K562 (cell line): Measurements from ENCODE around the gene MICALL2. TPM values are rescaled to one million over a fixed set of nuclear protein-coding genes. Genes with fewer than 3 reads are reported as not detected.

Experiments used
- CCNT2 ChIP-seq: IDR thresholded peaks from 2 replicates; pipeline ENCODE4 v1.6.1; 2011; ENCODE audit warnings: borderline replicate concordance, low read depth, mild to moderate bottlenecking, moderate library complexity, mixed read lengths, low read length; ENCODE audit not compliant: insufficient read length; ENCODE audit errors: extremely low read depth
- CREB1 ChIP-seq, 2 experiments: sonication (generic) in 1 of 2; formaldehyde crosslinking in 1 of 2; IDR thresholded peaks; 2 replicates each; pipeline versions ENCODE4 v1.6.1 to v1.8.0; 2012 to 2022; ENCODE audit warnings: inconsistent platforms in 1 of 2, mild to moderate bottlenecking in 1 of 2, missing genetic modification reagents in 1 of 2, moderate library complexity in 1 of 2
- ESRRA ChIP-seq: fragments of 450-650 bp; IDR thresholded peaks from 2 replicates; pipeline ENCODE4 v1.6.1; 2014; ENCODE audit warnings: low read depth, mild to moderate bottlenecking, moderate library complexity, borderline replicate concordance
- ETV5 ChIP-seq: sonication (generic); formaldehyde crosslinking; IDR thresholded peaks from 2 replicates; pipeline ENCODE4 v1.4.0; 2020; ENCODE audit warnings: low read depth, mild to moderate bottlenecking, missing genetic modification reagents
- PHF20 ChIP-seq: fragments of 450-650 bp; IDR thresholded peaks from 2 replicates; pipeline ENCODE4 v1.6.1; 2018; ENCODE audit not compliant: partially characterized antibody
- PTRF ChIP-seq: fragments of 450-650 bp; IDR thresholded peaks from 2 replicates; pipeline ENCODE4 v1.6.1; 2016; ENCODE audit warnings: mild to moderate bottlenecking, missing genetic modification characterization, missing compliant biosample characterization
- SMAD4 ChIP-seq: fragments of 250-450 bp; sonication (Bioruptor Pico); conservative IDR thresholded peaks from 2 replicates; pipeline ENCODE4 v1.8.0; 2021; ENCODE audit warnings: inconsistent platforms, mild to moderate bottlenecking, moderate library complexity
- SMARCA4 ChIP-seq: fragments of 450-650 bp; IDR thresholded peaks from 2 replicates; pipeline ENCODE4 v1.6.1; 2016
- SNIP1 ChIP-seq: fragments of 450-650 bp; IDR thresholded peaks from 2 replicates; pipeline ENCODE4 v1.7.1; 2017; ENCODE audit warnings: low read depth, mild to moderate bottlenecking
- polyA plus RNA-seq, 8 experiments: library from polyadenylated mRNA; depleted of rRNA in 4 of 8; stranded (reverse) in 5 of 8; unstranded in 3 of 8; fragments of >200 nt; fragmentation: Nextera tagmentation in 2 of 8; fragmentation: Illumina TruSeq in 1 of 8; extraction: Ambion mirVana in 2 of 8; extraction: Trizol in 1 of 8; gene quantifications; 2 replicates each; pipeline versions ENCODE4 v1.2.1 to v1.2.3, GENCODE V29; 2011 to 2014; ENCODE audit warnings: inconsistent platforms in 1 of 8, missing spikeins in 1 of 8
- total RNA-seq, 7 experiments: library from RNA; depleted of rRNA in 6 of 7; stranded (reverse); fragments of >200 nt in 6 of 7; fragmentation: Illumina TruSeq in 2 of 7; extraction: Trizol in 2 of 7; gene quantifications; 2 replicates each; pipeline versions ENCODE4 v1.2.1 to v1.2.3, GENCODE V29; 2011 to 2021; ENCODE audit warnings: low replicate concordance in 1 of 7
- TF ChIP-seq, protein P1 (sequence below): fragments of 250-450 bp; sonication (Bioruptor Pico); IDR thresholded peaks from 2 replicates; pipeline ENCODE4 v1.4.0; 2020; ENCODE audit warnings: mild to moderate bottlenecking, moderate library complexity, borderline replicate concordance
- TF ChIP-seq, protein P2 (sequence below): sonication (generic); formaldehyde crosslinking; IDR thresholded peaks from 2 replicates; pipeline ENCODE4 v1.8.0; 2022; ENCODE audit warnings: missing genetic modification reagents, mild to moderate bottlenecking, moderate library complexity, borderline replicate concordance
- TF ChIP-seq, protein P3 (sequence below): sonication (generic); formaldehyde crosslinking; IDR thresholded peaks from 2 replicates; pipeline ENCODE4 v1.9.0; 2022; ENCODE audit warnings: mild to moderate bottlenecking, missing genetic modification reagents
- TF ChIP-seq, protein P4 (sequence below): fragments of 250-450 bp; sonication (Bioruptor Pico); IDR thresholded peaks from 2 replicates; pipeline ENCODE4 v1.4.0; 2020
- TF ChIP-seq, protein P5 (sequence below): IDR thresholded peaks from 2 replicates; pipeline ENCODE4 v1.6.1; 2011; ENCODE audit warnings: borderline replicate concordance, low read depth, mild to moderate bottlenecking, moderate library complexity, low read length; ENCODE audit not compliant: insufficient read depth, poor library complexity, severe bottlenecking

Gene MICALL2
- total and polyA plus RNA-seq, 9 of the 15 experiments (the other 6 are each of a cell fraction or from before 2014, with no cell fraction given), result 1.8 to 103 (median 17.0) TPM

DNA sequence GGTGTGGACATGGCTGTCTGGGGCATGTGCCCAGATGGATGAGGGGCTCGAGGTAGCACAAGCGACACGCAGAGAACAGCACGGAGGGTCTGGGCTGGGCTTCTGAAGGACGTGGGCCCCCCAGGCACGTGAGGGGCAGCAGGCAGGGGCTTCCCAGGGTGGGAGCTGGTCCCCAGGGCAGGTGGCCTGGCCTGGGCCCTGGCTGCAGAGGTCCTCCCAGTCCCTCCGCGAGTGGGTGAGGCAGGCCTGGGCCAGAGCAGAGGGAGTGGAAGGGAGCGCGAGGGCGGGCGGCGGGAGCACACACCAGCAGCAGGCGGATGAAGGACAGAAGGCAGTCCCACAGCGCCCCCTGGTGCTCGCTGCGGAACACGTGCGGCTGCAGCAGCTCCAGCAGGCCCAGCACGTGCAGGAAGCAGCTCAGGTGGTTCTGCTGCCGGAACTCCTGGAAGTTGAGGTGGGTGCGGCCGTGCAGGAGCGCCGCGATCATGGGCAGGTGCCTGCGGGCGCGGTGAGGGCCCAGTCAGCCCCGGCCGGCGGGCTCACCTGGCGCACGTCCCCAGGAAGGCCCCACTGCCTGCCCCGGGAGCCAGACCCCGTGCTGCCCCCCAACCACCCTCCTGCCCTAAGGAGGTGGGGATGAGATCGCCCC lies 14.7 kb upstream of the MICALL2 start (continued):
- TF ChIP-seq, protein P1, sequence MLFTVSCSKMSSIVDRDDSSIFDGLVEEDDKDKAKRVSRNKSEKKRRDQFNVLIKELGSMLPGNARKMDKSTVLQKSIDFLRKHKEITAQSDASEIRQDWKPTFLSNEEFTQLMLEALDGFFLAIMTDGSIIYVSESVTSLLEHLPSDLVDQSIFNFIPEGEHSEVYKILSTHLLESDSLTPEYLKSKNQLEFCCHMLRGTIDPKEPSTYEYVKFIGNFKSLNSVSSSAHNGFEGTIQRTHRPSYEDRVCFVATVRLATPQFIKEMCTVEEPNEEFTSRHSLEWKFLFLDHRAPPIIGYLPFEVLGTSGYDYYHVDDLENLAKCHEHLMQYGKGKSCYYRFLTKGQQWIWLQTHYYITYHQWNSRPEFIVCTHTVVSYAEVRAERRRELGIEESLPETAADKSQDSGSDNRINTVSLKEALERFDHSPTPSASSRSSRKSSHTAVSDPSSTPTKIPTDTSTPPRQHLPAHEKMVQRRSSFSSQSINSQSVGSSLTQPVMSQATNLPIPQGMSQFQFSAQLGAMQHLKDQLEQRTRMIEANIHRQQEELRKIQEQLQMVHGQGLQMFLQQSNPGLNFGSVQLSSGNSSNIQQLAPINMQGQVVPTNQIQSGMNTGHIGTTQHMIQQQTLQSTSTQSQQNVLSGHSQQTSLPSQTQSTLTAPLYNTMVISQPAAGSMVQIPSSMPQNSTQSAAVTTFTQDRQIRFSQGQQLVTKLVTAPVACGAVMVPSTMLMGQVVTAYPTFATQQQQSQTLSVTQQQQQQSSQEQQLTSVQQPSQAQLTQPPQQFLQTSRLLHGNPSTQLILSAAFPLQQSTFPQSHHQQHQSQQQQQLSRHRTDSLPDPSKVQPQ (CRISPR knock-in tag), result peak; percentile 52; the same call in 1 of the 2 replicates
- TF ChIP-seq CCNT2 (peak; percentile 18), PHF20 (no peak), ETV5 (CRISPR knock-in tag) (no peak), CREB1 (IDR thresholded peaks at IDR 0.05) (0 out of 2 replicates have a peak, but pooled peaks have one; percentile 16), CREB1 (CRISPR knock-in tag; IDR thresholded peaks at IDR 0.05) (peak; percentile 51; the same call in 1 of the 2 replicates), SNIP1 (no peak), ESRRA (peak; percentile 41; the same call in 1 of the 2 replicates), SMARCA4 (no peak), SMAD4 (0 out of 2 replicates have a peak, but pooled peaks have one; percentile 29), PTRF (tag) (no peak)
- TF ChIP-seq, protein P2, sequence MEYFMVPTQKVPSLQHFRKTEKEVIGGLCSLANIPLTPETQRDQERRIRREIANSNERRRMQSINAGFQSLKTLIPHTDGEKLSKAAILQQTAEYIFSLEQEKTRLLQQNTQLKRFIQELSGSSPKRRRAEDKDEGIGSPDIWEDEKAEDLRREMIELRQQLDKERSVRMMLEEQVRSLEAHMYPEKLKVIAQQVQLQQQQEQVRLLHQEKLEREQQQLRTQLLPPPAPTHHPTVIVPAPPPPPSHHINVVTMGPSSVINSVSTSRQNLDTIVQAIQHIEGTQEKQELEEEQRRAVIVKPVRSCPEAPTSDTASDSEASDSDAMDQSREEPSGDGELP (CRISPR knock-in tag), result peak; percentile 83
- TF ChIP-seq, protein P3, sequence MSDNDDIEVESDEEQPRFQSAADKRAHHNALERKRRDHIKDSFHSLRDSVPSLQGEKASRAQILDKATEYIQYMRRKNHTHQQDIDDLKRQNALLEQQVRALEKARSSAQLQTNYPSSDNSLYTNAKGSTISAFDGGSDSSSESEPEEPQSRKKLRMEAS (CRISPR knock-in tag), result peak; percentile 99
- TF ChIP-seq, protein P4, sequence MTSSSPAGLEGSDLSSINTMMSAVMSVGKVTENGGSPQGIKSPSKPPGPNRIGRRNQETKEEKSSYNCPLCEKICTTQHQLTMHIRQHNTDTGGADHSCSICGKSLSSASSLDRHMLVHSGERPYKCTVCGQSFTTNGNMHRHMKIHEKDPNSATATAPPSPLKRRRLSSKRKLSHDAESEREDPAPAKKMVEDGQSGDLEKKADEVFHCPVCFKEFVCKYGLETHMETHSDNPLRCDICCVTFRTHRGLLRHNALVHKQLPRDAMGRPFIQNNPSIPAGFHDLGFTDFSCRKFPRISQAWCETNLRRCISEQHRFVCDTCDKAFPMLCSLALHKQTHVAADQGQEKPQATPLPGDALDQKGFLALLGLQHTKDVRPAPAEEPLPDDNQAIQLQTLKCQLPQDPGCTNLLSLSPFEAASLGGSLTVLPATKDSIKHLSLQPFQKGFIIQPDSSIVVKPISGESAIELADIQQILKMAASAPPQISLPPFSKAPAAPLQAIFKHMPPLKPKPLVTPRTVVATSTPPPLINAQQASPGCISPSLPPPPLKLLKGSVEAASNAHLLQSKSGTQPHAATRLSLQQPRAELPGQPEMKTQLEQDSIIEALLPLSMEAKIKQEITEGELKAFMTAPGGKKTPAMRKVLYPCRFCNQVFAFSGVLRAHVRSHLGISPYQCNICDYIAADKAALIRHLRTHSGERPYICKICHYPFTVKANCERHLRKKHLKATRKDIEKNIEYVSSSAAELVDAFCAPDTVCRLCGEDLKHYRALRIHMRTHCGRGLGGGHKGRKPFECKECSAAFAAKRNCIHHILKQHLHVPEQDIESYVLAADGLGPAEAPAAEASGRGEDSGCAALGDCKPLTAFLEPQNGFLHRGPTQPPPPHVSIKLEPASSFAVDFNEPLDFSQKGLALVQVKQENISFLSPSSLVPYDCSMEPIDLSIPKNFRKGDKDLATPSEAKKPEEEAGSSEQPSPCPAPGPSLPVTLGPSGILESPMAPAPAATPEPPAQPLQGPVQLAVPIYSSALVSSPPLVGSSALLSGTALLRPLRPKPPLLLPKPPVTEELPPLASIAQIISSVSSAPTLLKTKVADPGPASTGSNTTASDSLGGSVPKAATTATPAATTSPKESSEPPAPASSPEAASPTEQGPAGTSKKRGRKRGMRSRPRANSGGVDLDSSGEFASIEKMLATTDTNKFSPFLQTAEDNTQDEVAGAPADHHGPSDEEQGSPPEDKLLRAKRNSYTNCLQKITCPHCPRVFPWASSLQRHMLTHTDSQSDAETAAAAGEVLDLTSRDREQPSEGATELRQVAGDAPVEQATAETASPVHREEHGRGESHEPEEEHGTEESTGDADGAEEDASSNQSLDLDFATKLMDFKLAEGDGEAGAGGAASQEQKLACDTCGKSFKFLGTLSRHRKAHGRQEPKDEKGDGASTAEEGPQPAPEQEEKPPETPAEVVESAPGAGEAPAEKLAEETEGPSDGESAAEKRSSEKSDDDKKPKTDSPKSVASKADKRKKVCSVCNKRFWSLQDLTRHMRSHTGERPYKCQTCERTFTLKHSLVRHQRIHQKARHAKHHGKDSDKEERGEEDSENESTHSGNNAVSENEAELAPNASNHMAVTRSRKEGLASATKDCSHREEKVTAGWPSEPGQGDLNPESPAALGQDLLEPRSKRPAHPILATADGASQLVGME (CRISPR knock-in tag), result 0 out of 2 replicates have a peak, but pooled peaks have one; percentile 17
- TF ChIP-seq, protein P5, sequence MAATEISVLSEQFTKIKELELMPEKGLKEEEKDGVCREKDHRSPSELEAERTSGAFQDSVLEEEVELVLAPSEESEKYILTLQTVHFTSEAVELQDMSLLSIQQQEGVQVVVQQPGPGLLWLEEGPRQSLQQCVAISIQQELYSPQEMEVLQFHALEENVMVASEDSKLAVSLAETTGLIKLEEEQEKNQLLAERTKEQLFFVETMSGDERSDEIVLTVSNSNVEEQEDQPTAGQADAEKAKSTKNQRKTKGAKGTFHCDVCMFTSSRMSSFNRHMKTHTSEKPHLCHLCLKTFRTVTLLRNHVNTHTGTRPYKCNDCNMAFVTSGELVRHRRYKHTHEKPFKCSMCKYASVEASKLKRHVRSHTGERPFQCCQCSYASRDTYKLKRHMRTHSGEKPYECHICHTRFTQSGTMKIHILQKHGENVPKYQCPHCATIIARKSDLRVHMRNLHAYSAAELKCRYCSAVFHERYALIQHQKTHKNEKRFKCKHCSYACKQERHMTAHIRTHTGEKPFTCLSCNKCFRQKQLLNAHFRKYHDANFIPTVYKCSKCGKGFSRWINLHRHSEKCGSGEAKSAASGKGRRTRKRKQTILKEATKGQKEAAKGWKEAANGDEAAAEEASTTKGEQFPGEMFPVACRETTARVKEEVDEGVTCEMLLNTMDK, result peak; percentile 87
